A549 (cell line): ENCODE results near the gene VTA1.

Experiments
- KDM5A ChIP-seq: fragments of 200-600 bp; sonication (generic); IDR thresholded peaks from 2 replicates; pipeline ENCODE4 v1.6.1; 2016; ENCODE audit warnings: antibody characterized with exemption, mild to moderate bottlenecking
- POLR2A ChIP-seq: IDR thresholded peaks from 2 replicates; pipeline ENCODE4 v1.6.1; 2012; ENCODE audit warnings: mild to moderate bottlenecking, low read length
- TF ChIP-seq, protein P1 (sequence below): fragments of >200 bp; sonication (Bioruptor Twin); formaldehyde crosslinking; IDR thresholded peaks from 3 replicates; pipeline ENCODE4 v1.5.1; 2016
- TF ChIP-seq, protein P2 (sequence below): fragments of 150-350 bp; IDR thresholded peaks from 2 replicates; pipeline ENCODE4 v1.6.1; 2014; ENCODE audit warnings: low read depth, mild to moderate bottlenecking, low read length

DNA sequence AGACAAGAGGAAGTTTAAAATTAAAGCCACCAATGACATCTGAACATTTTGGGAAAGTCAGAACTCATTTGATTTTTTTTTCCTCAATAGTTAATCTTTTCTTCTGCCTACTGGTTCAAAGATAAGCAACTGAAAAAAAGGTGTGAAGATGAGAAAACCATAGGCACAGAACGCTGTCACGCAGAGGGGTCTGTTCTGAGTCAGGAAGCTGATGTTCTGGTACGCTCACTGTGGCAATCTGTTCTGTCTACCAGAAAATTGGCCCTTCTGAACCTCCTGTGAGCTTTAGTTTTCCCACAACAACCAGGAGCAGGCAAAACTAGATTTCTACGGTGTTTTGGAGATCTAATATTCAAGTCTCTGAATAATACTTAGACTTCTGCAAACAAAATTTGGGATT, 78.1 kb downstream of the VTA1 start:
- TF ChIP-seq, protein P1, sequence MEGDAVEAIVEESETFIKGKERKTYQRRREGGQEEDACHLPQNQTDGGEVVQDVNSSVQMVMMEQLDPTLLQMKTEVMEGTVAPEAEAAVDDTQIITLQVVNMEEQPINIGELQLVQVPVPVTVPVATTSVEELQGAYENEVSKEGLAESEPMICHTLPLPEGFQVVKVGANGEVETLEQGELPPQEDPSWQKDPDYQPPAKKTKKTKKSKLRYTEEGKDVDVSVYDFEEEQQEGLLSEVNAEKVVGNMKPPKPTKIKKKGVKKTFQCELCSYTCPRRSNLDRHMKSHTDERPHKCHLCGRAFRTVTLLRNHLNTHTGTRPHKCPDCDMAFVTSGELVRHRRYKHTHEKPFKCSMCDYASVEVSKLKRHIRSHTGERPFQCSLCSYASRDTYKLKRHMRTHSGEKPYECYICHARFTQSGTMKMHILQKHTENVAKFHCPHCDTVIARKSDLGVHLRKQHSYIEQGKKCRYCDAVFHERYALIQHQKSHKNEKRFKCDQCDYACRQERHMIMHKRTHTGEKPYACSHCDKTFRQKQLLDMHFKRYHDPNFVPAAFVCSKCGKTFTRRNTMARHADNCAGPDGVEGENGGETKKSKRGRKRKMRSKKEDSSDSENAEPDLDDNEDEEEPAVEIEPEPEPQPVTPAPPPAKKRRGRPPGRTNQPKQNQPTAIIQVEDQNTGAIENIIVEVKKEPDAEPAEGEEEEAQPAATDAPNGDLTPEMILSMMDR, result no peak
- TF ChIP-seq KDM5A (no peak), POLR2A (no peak)
- TF ChIP-seq, protein P2, sequence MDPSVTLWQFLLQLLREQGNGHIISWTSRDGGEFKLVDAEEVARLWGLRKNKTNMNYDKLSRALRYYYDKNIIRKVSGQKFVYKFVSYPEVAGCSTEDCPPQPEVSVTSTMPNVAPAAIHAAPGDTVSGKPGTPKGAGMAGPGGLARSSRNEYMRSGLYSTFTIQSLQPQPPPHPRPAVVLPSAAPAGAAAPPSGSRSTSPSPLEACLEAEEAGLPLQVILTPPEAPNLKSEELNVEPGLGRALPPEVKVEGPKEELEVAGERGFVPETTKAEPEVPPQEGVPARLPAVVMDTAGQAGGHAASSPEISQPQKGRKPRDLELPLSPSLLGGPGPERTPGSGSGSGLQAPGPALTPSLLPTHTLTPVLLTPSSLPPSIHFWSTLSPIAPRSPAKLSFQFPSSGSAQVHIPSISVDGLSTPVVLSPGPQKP, result no peak
